Panc1 (cell line): ENCODE data around the gene CTRB2. TPM values are rescaled to one million over a fixed set of nuclear protein-coding genes. Genes with fewer than 3 reads are reported as not detected.
A peak's percentile ranks its signal among the peaks of the same experiment; 100 is the strongest.
"Not testable (repeated sequence)": the region's sequence is repeated elsewhere in the genome, so short reads cannot be mapped to it uniquely, and the experiment has no call there.

Source experiments
- ATAC-seq: fragments of 200-7000 bp; cut with Tn5 transposase; 2 replicates; pipeline ENCODE4 v1.9.1; 2020; ENCODE audit warnings: mild to moderate bottlenecking, moderate library complexity
- BruUV-seq: library from RNA; stranded (reverse); fragments of 400-500 nt; replicated peaks from 2 replicates; lab custom pipeline; 2021; lab: Mats Ljungman, UMichigan
- CTCF ChIA-PET: fragments of 300-600 bp; sonication (Branson Sonifier 250); formaldehyde crosslinking; loops from one replicate; lab custom pipeline; 2022; ENCODE audit warnings: antibody characterized with exemption; lab: Charles Lee
- POLR2A ChIA-PET: fragments of 300-600 bp; sonication (Branson Sonifier 250); formaldehyde crosslinking; loops from one replicate; lab custom pipeline; 2022; ENCODE audit warnings: antibody characterized with exemption; lab: Charles Lee
- DNase-seq: peaks from one replicate; pipeline ENCODE4 v3.0.0-alpha.2; 2010; ENCODE audit warnings: low read depth, low spot score
- H3K27ac ChIP-seq: 2 replicates; pipeline ENCODE4 v1.5.1; 2011; ENCODE audit warnings: mild to moderate bottlenecking, low read length, inconsistent platforms
- H3K27me3 ChIP-seq: fragments of 200-500 bp; sonication (Bioruptor generic); 2 replicates; pipeline ENCODE4 v1.6.0; 2014; ENCODE audit warnings: low read length, inconsistent platforms; ENCODE audit not compliant: control insufficient read depth, insufficient read depth
- H3K36me3 ChIP-seq: fragments of 200-500 bp; sonication (Bioruptor generic); 2 replicates; pipeline ENCODE4 v1.5.1; 2014; ENCODE audit warnings: inconsistent platforms, mild to moderate bottlenecking, low read length, moderate library complexity; ENCODE audit not compliant: control insufficient read depth, insufficient read depth
- H3K4me1 ChIP-seq: 2 replicates; pipeline ENCODE4 v1.5.1; 2011; ENCODE audit warnings: inconsistent platforms, mild to moderate bottlenecking, low read length, moderate library complexity; ENCODE audit not compliant: control insufficient read depth, insufficient read depth
- H3K4me3 ChIP-seq, 2 experiments: 2 replicates each; pipeline ENCODE4 v1.5.1; 2011 to 2012; ENCODE audit warnings: low read depth in 2 of 2, low read length in 2 of 2, mild to moderate bottlenecking in 2 of 2, inconsistent platforms in 1 of 2, moderate library complexity in 1 of 2
- H3K9me3 ChIP-seq: fragments of 200-500 bp; sonication (Bioruptor generic); 2 replicates; pipeline ENCODE4 v1.5.1; 2014; ENCODE audit warnings: low read depth, mild to moderate bottlenecking, inconsistent platforms, low read length, moderate library complexity; ENCODE audit not compliant: control insufficient read depth, insufficient read depth
- POLR2AphosphoS5 ChIP-seq: IDR thresholded peaks from 2 replicates; pipeline ENCODE4 v1.6.1; 2012; ENCODE audit warnings: mild to moderate bottlenecking, low read depth, low read length, moderate library complexity
- SIN3A ChIP-seq: IDR thresholded peaks from 2 replicates; pipeline ENCODE4 v1.6.1; 2012; ENCODE audit warnings: low read depth, mild to moderate bottlenecking, low read length, moderate library complexity, borderline replicate concordance; ENCODE audit not compliant: insufficient read depth
- TCF7L2 ChIP-seq: IDR thresholded peaks from 2 replicates; pipeline ENCODE4 v1.6.1; 2011; ENCODE audit warnings: mild to moderate bottlenecking, low read depth, low read length, inconsistent platforms
- in situ Hi-C: cut with HindIII; loops from 2 replicates; pipeline ENCODE4 v1.10.0; 2016; ENCODE audit warnings: low sequenced_read_pairs, low pct_unique_long_range_greater_than_20kb
- intact Hi-C: fragments of 100-400 bp; cut with micrococcal nuclease; formaldehyde crosslinking; loops from one replicate; pipeline ENCODE4 v1.10.0; 2022; ENCODE audit not compliant: unreplicated experiment
- total RNA-seq: library from RNA; stranded (reverse); gene quantifications from one replicate; pipeline ENCODE4 v1.2.1, GENCODE V29; 2021; ENCODE audit not compliant: unreplicated experiment
- TF ChIP-seq, protein P1 (sequence below), 2 experiments: IDR thresholded peaks; 2 replicates each; pipeline ENCODE4 v1.6.1; 2011 to 2012; ENCODE audit warnings: low read depth in 2 of 2, control low read depth in 1 of 2, low read length in 1 of 2, mild to moderate bottlenecking in 1 of 2, moderate library complexity in 1 of 2; ENCODE audit not compliant: insufficient read depth in 1 of 2
- TF ChIP-seq, protein P2 (sequence below): fragments of 450-650 bp; IDR thresholded peaks from 2 replicates; pipeline ENCODE4 v1.5.1; 2017; ENCODE audit warnings: mild to moderate bottlenecking

The CTRB2 gene
- total RNA-seq, 1 experiment from 2014 or later: 5.0 TPM

DNA sequence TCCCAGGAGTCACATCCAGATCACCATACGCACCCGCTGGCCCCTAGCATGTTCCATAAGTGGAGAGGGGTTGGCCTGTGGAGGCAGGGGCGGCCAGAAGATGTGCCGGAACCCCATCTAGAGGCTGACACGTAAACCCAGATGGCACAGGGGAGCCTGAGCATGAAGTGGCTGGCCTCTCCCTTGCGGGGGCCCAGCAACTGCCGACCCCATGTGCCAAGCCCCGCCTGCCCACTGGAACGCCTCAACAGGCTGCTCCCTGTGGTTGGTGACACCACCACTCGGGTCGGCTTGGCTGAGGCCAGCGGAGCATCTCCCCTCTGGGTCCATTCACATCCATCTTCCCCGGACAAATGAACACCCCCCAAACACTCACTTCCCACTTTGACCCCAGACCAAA, 35.0 kb upstream of the CTRB2 start:
- Histone ChIP-seq H3K36me3 (no peaks in the 10 kb centered on the region; the same call in 1 of the 2 replicates), H3K4me1 (peaks cover 60% of the 10 kb centered on the region), H3K4me3 (no peak overlapping the region), H3K9me3 (no peaks in the 10 kb centered on the region), H3K27me3 (no peaks in the 10 kb centered on the region), H3K27ac (no peak overlapping the region)
- in situ Hi-C loops: no loop called here
- intact Hi-C loops: no loop called here
- ChIA-PET POLR2A (no interaction called here), CTCF (no interaction called here)
- DNase-seq (no peak), ATAC-seq (no peak)
- no TSS peak for BruUV-seq
- TF ChIP-seq POLR2AphosphoS5 (no peak), TCF7L2 (no peak), SIN3A (no peak)
- TF ChIP-seq, protein P1, sequence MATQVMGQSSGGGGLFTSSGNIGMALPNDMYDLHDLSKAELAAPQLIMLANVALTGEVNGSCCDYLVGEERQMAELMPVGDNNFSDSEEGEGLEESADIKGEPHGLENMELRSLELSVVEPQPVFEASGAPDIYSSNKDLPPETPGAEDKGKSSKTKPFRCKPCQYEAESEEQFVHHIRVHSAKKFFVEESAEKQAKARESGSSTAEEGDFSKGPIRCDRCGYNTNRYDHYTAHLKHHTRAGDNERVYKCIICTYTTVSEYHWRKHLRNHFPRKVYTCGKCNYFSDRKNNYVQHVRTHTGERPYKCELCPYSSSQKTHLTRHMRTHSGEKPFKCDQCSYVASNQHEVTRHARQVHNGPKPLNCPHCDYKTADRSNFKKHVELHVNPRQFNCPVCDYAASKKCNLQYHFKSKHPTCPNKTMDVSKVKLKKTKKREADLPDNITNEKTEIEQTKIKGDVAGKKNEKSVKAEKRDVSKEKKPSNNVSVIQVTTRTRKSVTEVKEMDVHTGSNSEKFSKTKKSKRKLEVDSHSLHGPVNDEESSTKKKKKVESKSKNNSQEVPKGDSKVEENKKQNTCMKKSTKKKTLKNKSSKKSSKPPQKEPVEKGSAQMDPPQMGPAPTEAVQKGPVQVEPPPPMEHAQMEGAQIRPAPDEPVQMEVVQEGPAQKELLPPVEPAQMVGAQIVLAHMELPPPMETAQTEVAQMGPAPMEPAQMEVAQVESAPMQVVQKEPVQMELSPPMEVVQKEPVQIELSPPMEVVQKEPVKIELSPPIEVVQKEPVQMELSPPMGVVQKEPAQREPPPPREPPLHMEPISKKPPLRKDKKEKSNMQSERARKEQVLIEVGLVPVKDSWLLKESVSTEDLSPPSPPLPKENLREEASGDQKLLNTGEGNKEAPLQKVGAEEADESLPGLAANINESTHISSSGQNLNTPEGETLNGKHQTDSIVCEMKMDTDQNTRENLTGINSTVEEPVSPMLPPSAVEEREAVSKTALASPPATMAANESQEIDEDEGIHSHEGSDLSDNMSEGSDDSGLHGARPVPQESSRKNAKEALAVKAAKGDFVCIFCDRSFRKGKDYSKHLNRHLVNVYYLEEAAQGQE (IDR thresholded peaks at IDR 0.05; ENCODE audit: insufficient read depth in 1 of 2, low read depth in 2 of 2, low read length in 1 of 2): no peak
- TF ChIP-seq, protein P2, sequence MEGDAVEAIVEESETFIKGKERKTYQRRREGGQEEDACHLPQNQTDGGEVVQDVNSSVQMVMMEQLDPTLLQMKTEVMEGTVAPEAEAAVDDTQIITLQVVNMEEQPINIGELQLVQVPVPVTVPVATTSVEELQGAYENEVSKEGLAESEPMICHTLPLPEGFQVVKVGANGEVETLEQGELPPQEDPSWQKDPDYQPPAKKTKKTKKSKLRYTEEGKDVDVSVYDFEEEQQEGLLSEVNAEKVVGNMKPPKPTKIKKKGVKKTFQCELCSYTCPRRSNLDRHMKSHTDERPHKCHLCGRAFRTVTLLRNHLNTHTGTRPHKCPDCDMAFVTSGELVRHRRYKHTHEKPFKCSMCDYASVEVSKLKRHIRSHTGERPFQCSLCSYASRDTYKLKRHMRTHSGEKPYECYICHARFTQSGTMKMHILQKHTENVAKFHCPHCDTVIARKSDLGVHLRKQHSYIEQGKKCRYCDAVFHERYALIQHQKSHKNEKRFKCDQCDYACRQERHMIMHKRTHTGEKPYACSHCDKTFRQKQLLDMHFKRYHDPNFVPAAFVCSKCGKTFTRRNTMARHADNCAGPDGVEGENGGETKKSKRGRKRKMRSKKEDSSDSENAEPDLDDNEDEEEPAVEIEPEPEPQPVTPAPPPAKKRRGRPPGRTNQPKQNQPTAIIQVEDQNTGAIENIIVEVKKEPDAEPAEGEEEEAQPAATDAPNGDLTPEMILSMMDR: no peak

DNA sequence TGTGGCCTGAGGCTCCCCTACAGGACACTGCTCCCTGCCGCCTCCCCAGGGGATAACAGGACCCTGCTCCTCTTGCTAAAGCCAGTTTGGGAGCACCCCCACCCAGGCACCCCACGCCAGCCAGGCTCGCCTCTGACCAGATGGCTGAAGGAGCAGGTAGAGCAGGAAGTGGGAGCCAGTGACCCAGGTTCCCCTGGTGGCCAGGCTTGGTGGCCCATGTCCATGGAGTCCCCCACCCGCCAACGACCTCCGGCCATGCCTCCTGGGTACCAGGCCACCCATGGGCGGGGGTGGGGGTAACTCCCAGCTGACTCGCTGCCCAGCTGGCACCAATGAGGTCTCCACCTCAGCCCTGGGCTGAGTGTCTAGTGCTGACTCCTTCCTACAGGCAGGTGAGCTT, 34.5 kb upstream of the CTRB2 start:
- ChIA-PET CTCF (no interaction called here), POLR2A (no interaction called here)
- Histone ChIP-seq H3K36me3 (no peaks in the 10 kb centered on the region; the same call in 1 of the 2 replicates), H3K4me1 (peaks cover 55% of the 10 kb centered on the region), H3K27ac (0 out of 2 replicates have a peak overlapping the region, but pooled peaks have one; percentile 12), H3K27me3 (no peaks in the 10 kb centered on the region), H3K9me3 (no peaks in the 10 kb centered on the region), H3K4me3 (no peak overlapping the region)
- ATAC-seq: no peak
- in situ Hi-C loops: no loop called here
- intact Hi-C loops: no loop called here
- BruUV-seq: no TSS peak
- TF ChIP-seq, protein P2: no peak
- TF ChIP-seq, protein P1 (IDR thresholded peaks at IDR 0.05; ENCODE audit: insufficient read depth in 1 of 2, low read depth in 2 of 2, low read length in 1 of 2): no peak
- TF ChIP-seq SIN3A: no peak
- TF ChIP-seq TCF7L2: no peak
- DNase-seq: no peak

DNA sequence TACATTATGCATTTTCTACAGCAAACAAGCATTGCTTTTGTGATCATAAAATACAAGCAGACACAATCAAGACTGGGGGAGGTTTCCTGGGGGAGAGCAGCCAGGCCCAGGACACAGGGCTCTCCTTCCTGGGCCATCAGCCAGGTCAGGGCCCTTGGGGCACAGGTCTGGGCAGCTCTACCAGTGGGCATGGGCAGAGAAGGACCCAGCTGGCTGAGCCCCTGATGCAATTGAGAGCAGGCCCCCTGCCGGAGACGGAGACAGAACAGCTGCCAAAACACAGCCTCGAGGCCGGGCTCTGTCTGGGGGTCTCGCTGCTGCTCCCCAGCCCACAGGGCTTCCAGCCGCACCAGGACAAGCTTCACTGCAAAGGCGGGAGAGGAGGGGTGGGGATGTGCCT, 33.7 kb upstream of the CTRB2 start:
- CTCF ChIA-PET: not testable (repeated sequence)

More for the DNA sequence above, 33.7 kb upstream of the CTRB2 start:
- in situ Hi-C loops, ATAC-seq, intact Hi-C loops, H3K36me3 ChIP-seq, H3K27ac ChIP-seq, DNase-seq, BruUV-seq, H3K9me3 ChIP-seq, H3K4me3 ChIP-seq, POLR2A ChIA-PET, H3K27me3 ChIP-seq: not testable (repeated sequence)
- peaks cover 47% of the 10 kb centered on the region for H3K4me1 ChIP-seq
